Smooth muscle cell (in vitro differentiated cells): ENCODE results near the gene TTLL8. TPM values are rescaled to one million over a fixed set of nuclear protein-coding genes. Genes with fewer than 3 reads are reported as not detected.

Experiments
- DNase-seq: peaks from one replicate; lab custom pipeline; 2025; ENCODE audit not compliant: unreplicated experiment; lab: John Stamatoyannopoulos, UW
- H2AFZ ChIP-seq: fragments of 200-600 bp; sonication (generic); 2 replicates; pipeline ENCODE4 v1.6.0; 2016; ENCODE audit warnings: antibody characterized with exemption, low read depth, mild to moderate bottlenecking
- H3F3A ChIP-seq: fragments of 200-600 bp; sonication (generic); 2 replicates; pipeline ENCODE4 v1.6.0; 2017; ENCODE audit warnings: antibody characterized with exemption, low read depth
- H3K27ac ChIP-seq: fragments of 200-600 bp; sonication (generic); 2 replicates; pipeline ENCODE4 v1.5.1; 2016; ENCODE audit warnings: low read depth, mild to moderate bottlenecking
- H3K27me3 ChIP-seq: fragments of 200-600 bp; sonication (generic); 2 replicates; pipeline ENCODE4 v1.6.1; 2016; ENCODE audit warnings: low read depth, mild to moderate bottlenecking
- H3K36me3 ChIP-seq: fragments of 200-600 bp; sonication (generic); 2 replicates; pipeline ENCODE4 v1.5.1; 2016; ENCODE audit warnings: low read depth
- H3K4me1 ChIP-seq: fragments of 200-600 bp; sonication (generic); 2 replicates; pipeline ENCODE4 v1.5.1; 2016; ENCODE audit warnings: low read depth
- H3K4me2 ChIP-seq: fragments of 200-600 bp; sonication (generic); 2 replicates; pipeline ENCODE4 v1.6.0; 2016; ENCODE audit warnings: mild to moderate bottlenecking
- H3K4me3 ChIP-seq: fragments of 200-600 bp; sonication (generic); 2 replicates; pipeline ENCODE4 v1.5.1; 2016; ENCODE audit warnings: mild to moderate bottlenecking
- H3K79me2 ChIP-seq: fragments of 200-600 bp; sonication (generic); 2 replicates; pipeline ENCODE4 v1.6.0; 2016; ENCODE audit warnings: low read depth, mild to moderate bottlenecking
- H3K9ac ChIP-seq: fragments of 200-600 bp; sonication (generic); 2 replicates; pipeline ENCODE4 v1.6.0; 2016; ENCODE audit warnings: low read depth
- H3K9me3 ChIP-seq: fragments of 200-600 bp; sonication (generic); replicated peaks from 2 replicates; pipeline ENCODE4 v1.5.1; 2016; ENCODE audit warnings: low read depth
- H4K20me1 ChIP-seq: fragments of 200-600 bp; sonication (generic); 2 replicates; pipeline ENCODE4 v1.6.0; 2016; ENCODE audit warnings: low read depth
- CTCF ChIP-seq: fragments of 200-600 bp; sonication (generic); IDR thresholded peaks from 2 replicates; pipeline ENCODE4 v1.5.1; 2017; ENCODE audit warnings: borderline replicate concordance, mild to moderate bottlenecking, antibody characterized with exemption; ENCODE audit not compliant: insufficient read depth, poor library complexity, severe bottlenecking
- WGBS: methylation state at CpG from one replicate; pipeline ENCODE4 v1.1.7; 2016; ENCODE audit warnings: low lambda C conversion rate; 5-methylcytosine and 5-hydroxymethylcytosine counted together
- polyA plus RNA-seq: library from polyadenylated mRNA; unstranded; fragments of >200 nt; fragmentation: Nextera tagmentation; extraction: Ambion mirVana; gene quantifications from 2 replicates; pipeline ENCODE4 v1.2.1, GENCODE V29; 2016
- total RNA-seq: library from RNA; depleted of rRNA; stranded (reverse); fragments of >200 nt; gene quantifications from 2 replicates; pipeline ENCODE4 v1.2.3, GENCODE V29; 2014

Gene TTLL8
- total and polyA plus RNA-seq, 2 experiments from 2014 or later: 0.10 TPM; not detected in 1

GRCh38 chr22:50027639-50028537 is 30.2 kb downstream of the TTLL8 start:
- H4K20me1 ChIP-seq: no peaks in the 10 kb centered on the region
- H3F3A ChIP-seq: no peaks in the 10 kb centered on the region
- 86% methylated on average over 42 of the region's 42 CpGs for WGBS
- no peak overlapping the region for H3K9ac ChIP-seq
- no peaks in the 10 kb centered on the region for H3K27me3 ChIP-seq
- no peaks in the 10 kb centered on the region for H3K9me3 ChIP-seq
- H3K4me2 ChIP-seq: no peak overlapping the region
- no peak overlapping the region for H3K27ac ChIP-seq
- H3K4me1 ChIP-seq: no peaks in the 10 kb centered on the region
- H3K79me2 ChIP-seq: no peaks in the 10 kb centered on the region
- DNase-seq: no peak
- H3K4me3 ChIP-seq: no peak overlapping the region
- no peak for TF ChIP-seq CTCF
- H2AFZ ChIP-seq: no peak overlapping the region
- no peaks in the 10 kb centered on the region for H3K36me3 ChIP-seq

DNA sequence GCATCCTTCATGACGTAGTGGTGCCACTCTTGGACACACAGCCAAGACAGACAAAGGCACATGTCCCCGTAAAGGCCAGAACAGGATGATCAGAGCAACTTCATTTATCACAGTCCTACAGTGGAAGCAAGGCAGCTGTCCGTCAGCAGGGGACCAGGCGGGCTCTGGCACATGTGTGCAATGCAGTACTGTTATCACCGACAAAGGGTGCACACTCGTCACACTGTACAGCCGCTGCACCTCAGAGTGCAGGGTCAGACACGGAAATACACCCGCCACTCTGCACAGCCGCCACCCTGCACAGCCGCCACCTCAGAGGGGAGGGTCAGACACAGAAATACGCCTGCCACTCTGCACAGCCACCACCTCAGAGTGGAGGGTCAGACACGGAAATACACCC is 32.1 kb downstream of the TTLL8 start:
- H3K9me3 ChIP-seq: no peaks in the 10 kb centered on the region
- no peaks in the 10 kb centered on the region for H4K20me1 ChIP-seq
- DNase-seq: no peak
- H3K4me2 ChIP-seq: no peak overlapping the region
- H3K4me3 ChIP-seq: no peak overlapping the region
- WGBS: 91% methylated on average over 12 of the region's 13 CpGs
- H3K27ac ChIP-seq: no peak overlapping the region
- H3K9ac ChIP-seq: no peak overlapping the region
- no peaks in the 10 kb centered on the region for H3K4me1 ChIP-seq
- H3K27me3 ChIP-seq: no peaks in the 10 kb centered on the region
- H3K79me2 ChIP-seq: no peaks in the 10 kb centered on the region
- H3F3A ChIP-seq: no peaks in the 10 kb centered on the region
- no peaks in the 10 kb centered on the region for H3K36me3 ChIP-seq
- TF ChIP-seq CTCF: no peak
- H2AFZ ChIP-seq: no peak overlapping the region

- Histone ChIP-seq H3K9me3 (no peaks in the 10 kb centered on the region), H3K9ac (no peak overlapping the region), H3K4me1 (no peaks in the 10 kb centered on the region), H3K27me3 (no peaks in the 10 kb centered on the region), H3K4me2 (no peak overlapping the region), H3K36me3 (no peaks in the 10 kb centered on the region), H2AFZ (no peak overlapping the region), H3F3A (peaks cover 4% of the 10 kb centered on the region), H3K4me3 (no peak overlapping the region), H3K79me2 (no peaks in the 10 kb centered on the region), H3K27ac (no peak overlapping the region), H4K20me1 (no peaks in the 10 kb centered on the region)
- WGBS: 91% methylated on average over 14 of the region's 14 CpGs
- DNase-seq: no peak
- TF ChIP-seq CTCF: no peak
Observed at GRCh38 chr22:50022171-50022819, 35.8 kb downstream of the TTLL8 start.

GRCh38 chr22:50020606-50021005 is 37.5 kb downstream of the TTLL8 start:
- DNase-seq: no peak
- WGBS: 96% methylated on average over 15 of the region's 15 CpGs
- no peaks in the 10 kb centered on the region for H3K4me1 ChIP-seq
- H3K27me3 ChIP-seq: peaks cover 6% of the 10 kb centered on the region
- no peak overlapping the region for H3K9ac ChIP-seq
- H3K27ac ChIP-seq: no peak overlapping the region
- no peaks in the 10 kb centered on the region for H3K9me3 ChIP-seq
- H3K36me3 ChIP-seq: no peaks in the 10 kb centered on the region
- peaks cover 4% of the 10 kb centered on the region for H3F3A ChIP-seq
- no peak overlapping the region for H3K4me2 ChIP-seq
- no peak for TF ChIP-seq CTCF
- no peak overlapping the region for H3K4me3 ChIP-seq
- H3K79me2 ChIP-seq: no peaks in the 10 kb centered on the region
- H2AFZ ChIP-seq: no peak overlapping the region
- no peaks in the 10 kb centered on the region for H4K20me1 ChIP-seq
